GM23338 (cell line): ENCODE measurements around the gene PIGS. TPM values are rescaled to one million over a fixed set of nuclear protein-coding genes. Genes with fewer than 3 reads are reported as not detected.
A peak's percentile ranks its signal among the peaks of the same experiment; 100 is the strongest.
"Not testable (repeated sequence)": the region's sequence is repeated elsewhere in the genome, so short reads cannot be mapped to it uniquely, and the experiment has no call there.

ENCODE experiments used
- ATAC-seq: fragments of 200-7000 bp; cut with Tn5 transposase; 3 replicates; pipeline ENCODE4 v1.9.1; 2020
- DNase-seq: peaks from one replicate; pipeline ENCODE4 v3.0.0-alpha.2; 2015; ENCODE audit warnings: low spot score
- H2AFZ ChIP-seq: fragments of 200-600 bp; sonication (generic); 2 replicates; pipeline ENCODE4 v1.8.0; 2016; ENCODE audit warnings: antibody characterized with exemption, mild to moderate bottlenecking, moderate library complexity
- H3F3A ChIP-seq: fragments of 200-600 bp; sonication (generic); replicated peaks from 2 replicates; pipeline ENCODE4 v1.8.0; 2017; ENCODE audit warnings: antibody characterized with exemption, mixed run types, low read depth
- H3K27ac ChIP-seq: fragments of 200-600 bp; sonication (generic); 2 replicates; pipeline ENCODE4 v1.6.1; 2016; ENCODE audit warnings: low read depth
- H3K27me3 ChIP-seq: fragments of 200-600 bp; sonication (generic); 2 replicates; pipeline ENCODE4 v1.8.0; 2016; ENCODE audit warnings: mild to moderate bottlenecking, mixed run types, moderate library complexity; ENCODE audit not compliant: insufficient read depth
- H3K36me3 ChIP-seq: fragments of 200-600 bp; sonication (generic); 2 replicates; pipeline ENCODE4 v1.8.0; 2016; ENCODE audit warnings: mild to moderate bottlenecking; ENCODE audit not compliant: insufficient read depth
- H3K4me1 ChIP-seq: fragments of 200-600 bp; sonication (generic); 2 replicates; pipeline ENCODE4 v1.8.0; 2016; ENCODE audit warnings: mild to moderate bottlenecking, moderate library complexity; ENCODE audit not compliant: insufficient read depth
- H3K4me2 ChIP-seq: fragments of 200-600 bp; sonication (generic); 2 replicates; pipeline ENCODE4 v1.7.1; 2017; ENCODE audit warnings: mixed run types
- H3K4me3 ChIP-seq: fragments of 200-600 bp; sonication (generic); 2 replicates; pipeline ENCODE4 v1.6.1; 2016; ENCODE audit warnings: mixed run types
- H3K79me2 ChIP-seq: fragments of 200-600 bp; sonication (generic); replicated peaks from 2 replicates; pipeline ENCODE4 v1.8.0; 2017; ENCODE audit warnings: mild to moderate bottlenecking; ENCODE audit not compliant: insufficient read depth
- H3K9me2 ChIP-seq: fragments of 200-600 bp; sonication (generic); 2 replicates; pipeline ENCODE4 v1.8.0; 2017; ENCODE audit not compliant: insufficient read depth
- H4K20me1 ChIP-seq: fragments of 200-600 bp; sonication (generic); replicated peaks from 2 replicates; pipeline ENCODE4 v1.8.0; 2017; ENCODE audit warnings: mild to moderate bottlenecking; ENCODE audit not compliant: insufficient read depth
- H3K27ac Mint-ChIP-seq: 2 replicates; pipeline ENCODE4 v1.8.0; 2020; ENCODE audit warnings: inconsistent platforms, mild to moderate bottlenecking, moderate library complexity, mixed read lengths
- H3K27me3 Mint-ChIP-seq: 3 replicates; pipeline ENCODE4 v1.8.0; 2022; ENCODE audit warnings: low read depth, mild to moderate bottlenecking, moderate library complexity, mixed read lengths, inconsistent platforms; ENCODE audit not compliant: insufficient read depth, poor library complexity
- H3K36me3 Mint-ChIP-seq: 3 replicates; pipeline ENCODE4 v1.8.0; 2021; ENCODE audit warnings: low read depth, mild to moderate bottlenecking, inconsistent platforms, moderate library complexity, mixed read lengths
- H3K4me1 Mint-ChIP-seq: 3 replicates; pipeline ENCODE4 v1.8.0; 2020; ENCODE audit warnings: mild to moderate bottlenecking, inconsistent platforms, mixed read lengths
- H3K4me3 Mint-ChIP-seq: 3 replicates; pipeline ENCODE4 v1.8.0; 2021; ENCODE audit warnings: moderate library complexity, mild to moderate bottlenecking, inconsistent platforms, mixed read lengths
- H3K9me3 Mint-ChIP-seq: 3 replicates; pipeline ENCODE4 v1.8.0; 2020; ENCODE audit warnings: moderate library complexity, mild to moderate bottlenecking, inconsistent platforms, mixed read lengths
- EZH2 ChIP-seq: fragments of 200-600 bp; sonication (generic); IDR thresholded peaks from one replicate; pipeline ENCODE4 v1.8.0; 2017; ENCODE audit warnings: antibody characterized with exemption, mild to moderate bottlenecking, low read depth; ENCODE audit not compliant: unreplicated experiment
- JUNB ChIP-seq: IDR thresholded peaks from one replicate; pipeline ENCODE4 v1.6.1; 2016; ENCODE audit warnings: antibody characterized with exemption; ENCODE audit not compliant: unreplicated experiment
- NANOG ChIP-seq: IDR thresholded peaks from 2 replicates; pipeline ENCODE4 v1.6.1; 2016; ENCODE audit warnings: antibody characterized with exemption, borderline replicate concordance
- polyA plus RNA-seq: library from polyadenylated mRNA; unstranded; fragments of >200 nt; fragmentation: Nextera tagmentation; extraction: Ambion mirVana; gene quantifications from 2 replicates; pipeline ENCODE4 v1.2.1, GENCODE V29; 2016
- total RNA-seq: library from RNA; depleted of rRNA; stranded (reverse); fragments of >200 nt; shearing (Covaris generic); gene quantifications from 2 replicates; pipeline ENCODE4 v1.2.3, GENCODE V29; 2014
- TF ChIP-seq, protein P1 (sequence below): IDR thresholded peaks from one replicate; pipeline ENCODE4 v1.6.1; 2018; ENCODE audit warnings: antibody characterized with exemption; ENCODE audit not compliant: unreplicated experiment
- TF ChIP-seq, protein P2 (sequence below), 2 experiments: fragments of 200-600 bp in 1 of 2; sonication (generic) in 1 of 2; conservative IDR thresholded peaks; 2 replicates each; pipeline versions ENCODE4 v1.5.1 to v1.6.1; 2016 to 2017; ENCODE audit warnings: antibody characterized with exemption in 2 of 2, low read depth in 2 of 2, mild to moderate bottlenecking in 2 of 2, moderate library complexity in 1 of 2

The PIGS gene
- total and polyA plus RNA-seq, 2 experiments from 2014 or later: 16.4 to 53.2 TPM

DNA sequence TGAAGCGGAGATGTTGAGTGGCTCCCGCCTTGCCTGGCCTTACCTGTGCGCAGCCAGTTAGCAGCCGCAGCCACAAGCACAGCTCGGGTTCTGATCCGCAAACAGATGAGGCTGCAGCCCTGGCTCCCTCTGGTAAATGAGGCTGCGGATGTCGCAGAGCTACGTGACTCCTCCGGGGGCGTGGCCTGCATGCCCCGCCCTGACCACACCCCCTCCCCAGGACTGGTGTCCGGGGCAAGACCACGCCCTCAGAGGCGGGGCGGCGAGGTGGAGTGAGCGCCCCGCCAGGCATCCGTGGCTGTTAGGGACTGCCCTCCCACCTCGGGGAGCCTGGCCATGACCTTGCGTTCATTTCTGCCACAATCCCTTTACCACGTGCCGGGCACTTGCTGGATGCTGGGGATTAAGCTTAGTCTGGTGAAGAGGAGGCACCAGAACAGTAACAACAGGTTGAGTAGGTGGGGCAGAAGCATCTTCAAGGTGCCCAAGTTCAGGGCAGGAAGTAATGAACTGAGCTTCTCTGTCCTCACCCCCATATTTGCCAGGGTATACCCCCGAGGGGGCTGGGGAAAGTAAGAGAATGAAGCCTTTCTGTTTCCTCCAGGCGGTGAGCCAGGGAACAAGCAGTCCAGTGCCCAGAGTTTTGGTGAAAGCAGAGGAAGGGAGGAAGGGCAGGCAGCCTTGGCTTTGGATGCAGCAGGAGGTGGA is 5.6 kb upstream of the PIGS start, which contains the start of gene ALDOC (continued):
- TF ChIP-seq, protein P1, sequence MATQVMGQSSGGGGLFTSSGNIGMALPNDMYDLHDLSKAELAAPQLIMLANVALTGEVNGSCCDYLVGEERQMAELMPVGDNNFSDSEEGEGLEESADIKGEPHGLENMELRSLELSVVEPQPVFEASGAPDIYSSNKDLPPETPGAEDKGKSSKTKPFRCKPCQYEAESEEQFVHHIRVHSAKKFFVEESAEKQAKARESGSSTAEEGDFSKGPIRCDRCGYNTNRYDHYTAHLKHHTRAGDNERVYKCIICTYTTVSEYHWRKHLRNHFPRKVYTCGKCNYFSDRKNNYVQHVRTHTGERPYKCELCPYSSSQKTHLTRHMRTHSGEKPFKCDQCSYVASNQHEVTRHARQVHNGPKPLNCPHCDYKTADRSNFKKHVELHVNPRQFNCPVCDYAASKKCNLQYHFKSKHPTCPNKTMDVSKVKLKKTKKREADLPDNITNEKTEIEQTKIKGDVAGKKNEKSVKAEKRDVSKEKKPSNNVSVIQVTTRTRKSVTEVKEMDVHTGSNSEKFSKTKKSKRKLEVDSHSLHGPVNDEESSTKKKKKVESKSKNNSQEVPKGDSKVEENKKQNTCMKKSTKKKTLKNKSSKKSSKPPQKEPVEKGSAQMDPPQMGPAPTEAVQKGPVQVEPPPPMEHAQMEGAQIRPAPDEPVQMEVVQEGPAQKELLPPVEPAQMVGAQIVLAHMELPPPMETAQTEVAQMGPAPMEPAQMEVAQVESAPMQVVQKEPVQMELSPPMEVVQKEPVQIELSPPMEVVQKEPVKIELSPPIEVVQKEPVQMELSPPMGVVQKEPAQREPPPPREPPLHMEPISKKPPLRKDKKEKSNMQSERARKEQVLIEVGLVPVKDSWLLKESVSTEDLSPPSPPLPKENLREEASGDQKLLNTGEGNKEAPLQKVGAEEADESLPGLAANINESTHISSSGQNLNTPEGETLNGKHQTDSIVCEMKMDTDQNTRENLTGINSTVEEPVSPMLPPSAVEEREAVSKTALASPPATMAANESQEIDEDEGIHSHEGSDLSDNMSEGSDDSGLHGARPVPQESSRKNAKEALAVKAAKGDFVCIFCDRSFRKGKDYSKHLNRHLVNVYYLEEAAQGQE: no peak
- no peak for TF ChIP-seq EZH2

DNA sequence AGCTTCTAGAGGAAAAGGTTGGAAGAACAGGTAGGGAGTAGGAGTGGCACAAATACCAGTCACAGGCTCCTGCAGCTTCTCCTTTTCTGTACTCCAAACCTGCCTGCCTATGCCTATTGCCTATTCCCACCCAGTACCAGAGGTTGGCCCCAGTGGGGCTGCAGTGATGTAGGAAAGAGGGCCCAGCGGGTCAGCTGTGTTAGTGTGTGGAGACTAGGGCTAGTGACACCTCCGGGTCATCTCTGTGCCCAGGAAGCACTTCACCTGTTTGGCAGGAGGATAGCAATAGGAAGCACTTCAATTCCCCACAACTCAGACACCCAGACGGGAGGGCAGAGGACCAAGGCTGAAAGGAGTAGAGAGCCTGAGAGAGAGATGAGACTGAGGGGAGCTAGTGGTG is 4.7 kb upstream of the PIGS start:
- H3K27ac ChIP-seq, H4K20me1 ChIP-seq, ATAC-seq, H3K27me3 ChIP-seq, H2AFZ ChIP-seq, H3K9me3 Mint-ChIP-seq, H3K79me2 ChIP-seq, H3K27ac Mint-ChIP-seq, H3K9me2 ChIP-seq, DNase-seq: not testable (repeated sequence)
- Mint-ChIP-seq H3K4me3 (peak overlapping the region; percentile 72), H3K36me3 (peaks cover 46% of the 10 kb centered on the region), H3K4me1 (peaks cover 24% of the 10 kb centered on the region), H3K27me3 (peaks cover 17% of the 10 kb centered on the region)
- H3K4me1 ChIP-seq: peaks cover 19% of the 10 kb centered on the region; the same call in 1 of the 2 replicates
- H3K36me3 ChIP-seq: peaks cover 32% of the 10 kb centered on the region
- peaks cover 19% of the 10 kb centered on the region for H3F3A ChIP-seq
- peak overlapping the region; percentile 78 for H3K4me2 ChIP-seq
- peak overlapping the region; percentile 52 for H3K4me3 ChIP-seq

DNA sequence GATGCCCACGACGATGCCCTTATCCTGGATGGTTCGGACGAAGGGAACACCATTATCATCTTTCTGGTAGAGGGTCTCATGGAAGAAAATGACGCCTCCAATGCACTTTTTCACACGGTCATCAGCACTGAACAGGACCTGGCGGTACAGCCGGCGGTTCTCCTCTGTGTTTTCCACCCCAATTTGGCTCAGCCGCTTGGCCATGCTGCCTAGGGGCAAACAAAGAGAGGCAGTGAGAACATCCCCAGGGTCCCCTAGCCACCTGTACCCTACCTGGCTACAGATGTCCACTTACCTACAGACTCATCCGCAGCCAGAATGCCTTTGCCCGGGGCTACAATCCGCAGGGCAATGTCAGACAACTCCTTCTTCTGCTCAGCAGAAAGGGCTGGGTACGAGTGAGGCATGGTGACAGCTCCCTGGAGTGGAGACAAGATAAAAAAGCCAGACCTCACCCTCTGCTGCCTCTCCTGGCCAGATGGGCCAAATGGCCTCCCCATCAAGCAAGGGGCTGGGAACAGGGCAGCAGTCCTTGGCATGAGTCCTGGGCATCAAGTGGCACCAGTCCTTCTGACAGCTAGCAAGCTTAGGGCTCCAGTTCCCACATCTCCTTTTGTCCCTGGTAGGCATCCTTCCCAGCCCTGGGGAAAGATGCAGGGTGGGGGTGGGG is 3.9 kb upstream of the PIGS start:
- H3K27me3 Mint-ChIP-seq: peaks cover 19% of the 10 kb centered on the region
- Histone ChIP-seq H3K9me2 (no peaks in the 10 kb centered on the region), H3K36me3 (peaks cover 26% of the 10 kb centered on the region), H3K4me2 (no peak overlapping the region), H3K79me2 (peaks cover 7% of the 10 kb centered on the region), H3K27me3 (peaks cover 4% of the 10 kb centered on the region; the same call in 1 of the 2 replicates), H3K27ac (no peak overlapping the region), H3F3A (peaks cover 19% of the 10 kb centered on the region), H3K4me3 (no peak overlapping the region; the same call in 1 of the 2 replicates), H2AFZ (no peak overlapping the region), H3K4me1 (peaks cover 23% of the 10 kb centered on the region), H4K20me1 (peaks cover under 1% of the 10 kb centered on the region)
- no peak overlapping the region for H3K27ac Mint-ChIP-seq
- H3K9me3 Mint-ChIP-seq: no peaks in the 10 kb centered on the region
- ATAC-seq (no peak), DNase-seq (peak; percentile 15)
- H3K4me3 Mint-ChIP-seq: no peak overlapping the region
- H3K36me3 Mint-ChIP-seq: peaks cover 40% of the 10 kb centered on the region
- peaks cover 28% of the 10 kb centered on the region for H3K4me1 Mint-ChIP-seq
- TF ChIP-seq NANOG (no peak), JUNB (no peak), EZH2 (no peak)
- TF ChIP-seq, protein P2, sequence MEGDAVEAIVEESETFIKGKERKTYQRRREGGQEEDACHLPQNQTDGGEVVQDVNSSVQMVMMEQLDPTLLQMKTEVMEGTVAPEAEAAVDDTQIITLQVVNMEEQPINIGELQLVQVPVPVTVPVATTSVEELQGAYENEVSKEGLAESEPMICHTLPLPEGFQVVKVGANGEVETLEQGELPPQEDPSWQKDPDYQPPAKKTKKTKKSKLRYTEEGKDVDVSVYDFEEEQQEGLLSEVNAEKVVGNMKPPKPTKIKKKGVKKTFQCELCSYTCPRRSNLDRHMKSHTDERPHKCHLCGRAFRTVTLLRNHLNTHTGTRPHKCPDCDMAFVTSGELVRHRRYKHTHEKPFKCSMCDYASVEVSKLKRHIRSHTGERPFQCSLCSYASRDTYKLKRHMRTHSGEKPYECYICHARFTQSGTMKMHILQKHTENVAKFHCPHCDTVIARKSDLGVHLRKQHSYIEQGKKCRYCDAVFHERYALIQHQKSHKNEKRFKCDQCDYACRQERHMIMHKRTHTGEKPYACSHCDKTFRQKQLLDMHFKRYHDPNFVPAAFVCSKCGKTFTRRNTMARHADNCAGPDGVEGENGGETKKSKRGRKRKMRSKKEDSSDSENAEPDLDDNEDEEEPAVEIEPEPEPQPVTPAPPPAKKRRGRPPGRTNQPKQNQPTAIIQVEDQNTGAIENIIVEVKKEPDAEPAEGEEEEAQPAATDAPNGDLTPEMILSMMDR (conservative IDR thresholded peaks at IDR 0.05; ENCODE audit: low read depth in 2 of 2): no peak
